HG02763 (cell line): ENCODE results near the gene SHC1.

Experiments used
- ATAC-seq: cut with Tn5 transposase; IDR thresholded peaks from one replicate; pipeline ENCODE4 v1.9.1; 2021; ENCODE audit warnings: mild to moderate bottlenecking, moderate library complexity; ENCODE audit not compliant: unreplicated experiment

The SHC1 gene

DNA sequence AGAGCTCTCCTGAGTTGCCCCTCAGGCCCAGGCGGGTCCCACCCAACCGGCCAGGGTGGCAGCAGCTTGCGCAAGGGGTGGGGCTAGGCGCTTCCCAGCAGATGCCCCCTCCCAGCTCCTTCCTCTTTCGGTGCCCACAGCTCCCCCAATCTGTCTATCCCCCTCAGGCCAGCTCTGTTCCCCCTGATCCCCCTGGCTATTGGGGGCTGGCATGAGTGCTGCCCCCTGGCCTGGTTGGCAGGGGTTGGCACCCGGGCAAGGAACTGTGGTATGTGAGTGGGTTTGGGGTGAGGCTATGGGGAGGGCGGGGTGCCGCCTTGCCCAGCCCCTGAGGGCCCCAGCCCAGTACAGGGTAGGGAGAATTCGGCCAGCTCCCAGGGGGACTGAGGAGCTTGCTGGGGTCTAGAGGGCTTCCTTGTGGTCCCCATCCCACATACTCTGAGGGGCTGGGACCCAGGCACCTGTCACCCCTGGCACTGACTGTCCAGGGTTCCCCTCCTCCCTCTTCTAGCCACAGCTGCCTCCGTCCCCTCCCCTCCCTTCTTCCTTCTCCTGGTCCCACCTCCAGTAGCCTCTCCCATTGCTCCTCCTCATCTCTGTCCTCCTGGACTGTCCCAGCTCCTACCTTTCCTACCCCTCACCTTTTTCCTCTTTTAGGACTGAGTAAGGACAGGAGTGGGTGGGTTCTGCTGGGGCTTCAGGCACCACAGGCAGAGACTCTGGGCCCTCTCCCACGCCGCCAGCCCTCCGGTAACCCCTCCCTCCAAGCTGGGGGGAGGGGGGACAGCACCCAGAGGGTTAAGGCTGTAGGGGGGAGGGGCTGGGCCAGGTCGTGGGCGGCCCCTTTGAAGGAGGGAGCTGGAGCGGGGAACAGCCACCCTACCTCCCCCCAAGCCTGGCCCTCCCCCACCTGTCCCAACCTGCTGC lies 37.7 kb upstream of the SHC1 start:
- ATAC-seq = no peak

DNA sequence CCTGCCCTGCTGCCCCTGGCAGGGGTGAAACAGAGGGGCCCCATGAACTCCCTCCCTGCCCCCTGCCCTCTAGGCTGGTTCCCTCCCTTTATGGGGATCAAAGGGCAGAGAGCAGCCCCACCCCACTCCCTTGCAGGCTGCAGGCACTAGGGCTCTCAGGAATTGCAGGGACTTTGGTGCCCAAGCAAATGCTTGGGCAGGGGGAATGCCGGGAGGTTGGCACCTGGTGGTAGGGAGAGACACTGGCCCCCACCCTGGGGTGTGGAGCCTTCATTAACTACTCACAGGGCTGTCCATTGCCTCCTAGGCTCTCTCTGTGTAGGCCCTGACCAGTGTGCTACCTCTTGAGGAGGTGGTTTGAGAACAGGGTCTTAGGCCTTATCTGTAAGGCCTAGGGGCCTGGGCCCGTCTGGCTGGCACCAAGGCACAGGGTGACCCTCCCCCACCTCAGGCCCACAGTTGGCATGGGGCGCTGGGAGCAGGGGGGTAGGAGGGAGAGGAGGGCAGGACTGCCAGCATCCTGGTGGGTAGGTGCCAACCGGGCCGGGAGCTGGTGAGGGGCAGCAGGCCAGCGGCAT lies 36.8 kb upstream of the SHC1 start:
- ATAC-seq = no peak

DNA sequence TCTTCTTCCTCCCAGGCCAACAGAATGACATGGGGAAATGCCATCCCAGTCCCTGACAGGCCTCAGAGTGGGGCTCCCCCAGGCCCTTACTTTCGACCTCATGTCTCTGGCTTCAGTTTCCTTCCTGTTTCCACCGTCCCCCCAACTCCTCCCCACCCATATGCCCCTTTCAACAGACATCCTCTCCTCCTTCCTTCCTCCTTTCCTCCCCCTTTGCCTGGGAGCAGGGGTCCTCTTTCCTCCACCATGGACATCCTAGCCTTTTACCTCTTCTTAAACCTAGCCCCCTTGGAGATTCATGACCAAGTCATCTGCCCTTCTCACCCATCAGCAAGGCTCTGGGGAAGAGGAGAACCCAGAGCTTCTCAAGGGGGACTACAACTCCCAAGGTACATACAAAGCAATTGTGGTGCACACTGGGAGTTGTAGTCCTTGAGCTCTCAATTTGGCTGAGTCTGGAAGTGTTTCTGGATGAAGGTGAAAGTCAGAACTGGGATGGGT lies 36.1 kb upstream of the SHC1 start:
- ATAC-seq = no peak

DNA sequence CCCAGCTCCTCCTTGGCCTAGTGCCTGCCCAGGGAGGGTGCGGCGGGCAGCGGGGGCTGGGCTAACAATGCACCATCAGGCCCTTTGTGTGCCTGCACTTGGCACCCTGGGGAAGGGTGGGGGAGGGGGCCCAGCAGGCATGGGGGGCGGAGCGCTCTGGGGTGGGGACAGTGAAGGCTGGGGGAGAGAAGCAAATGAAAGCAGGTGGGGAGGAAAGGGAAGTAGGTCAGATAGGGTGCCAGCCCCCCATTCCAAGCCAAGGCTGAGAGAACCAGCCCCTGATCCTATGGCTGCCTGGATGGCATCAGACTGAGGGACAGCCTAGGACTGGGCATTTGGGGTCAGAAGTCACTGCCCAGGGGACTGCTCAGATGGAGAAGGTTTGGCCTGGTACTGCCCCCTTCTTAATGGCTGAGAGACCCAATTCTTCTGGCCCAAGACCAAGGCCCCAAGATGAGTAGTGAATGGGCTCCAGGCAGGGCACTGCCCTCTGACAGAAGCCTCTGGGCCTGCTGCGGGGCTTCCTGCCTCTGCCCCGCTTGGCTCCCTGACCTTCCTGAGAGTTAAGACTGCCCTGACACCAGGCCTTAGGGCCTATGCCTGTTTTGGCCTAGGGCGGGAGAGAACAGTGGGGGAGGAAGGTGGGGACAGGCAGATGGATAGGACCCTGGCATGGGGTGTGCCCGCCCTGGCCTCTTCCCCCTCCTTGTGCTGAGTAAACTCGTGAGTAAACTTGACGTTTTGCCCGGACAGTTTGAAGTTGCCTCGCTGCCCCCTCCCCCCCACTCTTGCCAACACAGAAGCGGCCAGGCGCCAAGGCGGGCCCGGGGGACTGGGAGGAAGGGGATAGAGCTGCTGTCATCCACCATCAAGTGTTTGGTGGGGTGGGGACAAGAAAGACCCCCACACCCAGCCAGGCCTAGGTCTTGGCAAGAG lies 34.8 kb upstream of the SHC1 start:
- no peak for ATAC-seq

DNA sequence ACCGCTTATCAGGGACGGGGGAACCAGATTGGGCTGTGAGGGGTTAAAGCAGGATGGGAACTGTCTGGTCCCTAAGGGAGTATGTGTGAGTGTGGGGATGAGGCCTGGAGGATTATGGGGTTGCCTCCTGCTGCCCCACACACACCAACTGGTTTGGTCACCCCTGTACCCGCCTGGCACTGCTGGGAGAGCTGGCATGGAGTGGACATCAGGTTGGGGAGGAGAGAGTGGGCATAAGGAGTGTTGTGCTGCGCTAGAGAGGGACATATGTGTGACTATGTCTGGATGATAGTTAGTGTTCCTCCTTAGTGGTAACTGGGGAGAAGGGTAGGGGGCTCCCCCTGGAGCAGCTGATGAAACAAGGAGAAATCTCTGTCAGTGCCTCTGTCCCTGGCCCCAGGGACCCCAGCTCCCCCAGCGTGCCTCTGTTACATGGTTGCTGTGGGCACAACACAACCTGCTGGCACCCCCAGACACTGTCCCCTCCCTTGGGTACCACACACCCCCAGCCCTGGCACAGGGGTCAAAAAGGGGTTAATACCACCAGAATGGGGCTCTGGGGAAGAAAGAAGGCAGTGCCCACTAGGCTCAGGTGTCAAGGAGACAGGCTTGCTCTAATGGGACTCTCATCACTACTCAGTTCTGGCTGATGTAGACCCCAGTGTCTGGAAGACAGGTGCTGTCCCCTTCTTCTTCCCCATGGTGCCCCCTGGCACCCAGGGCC lies 34.0 kb upstream of the SHC1 start:
- no peak for ATAC-seq

DNA sequence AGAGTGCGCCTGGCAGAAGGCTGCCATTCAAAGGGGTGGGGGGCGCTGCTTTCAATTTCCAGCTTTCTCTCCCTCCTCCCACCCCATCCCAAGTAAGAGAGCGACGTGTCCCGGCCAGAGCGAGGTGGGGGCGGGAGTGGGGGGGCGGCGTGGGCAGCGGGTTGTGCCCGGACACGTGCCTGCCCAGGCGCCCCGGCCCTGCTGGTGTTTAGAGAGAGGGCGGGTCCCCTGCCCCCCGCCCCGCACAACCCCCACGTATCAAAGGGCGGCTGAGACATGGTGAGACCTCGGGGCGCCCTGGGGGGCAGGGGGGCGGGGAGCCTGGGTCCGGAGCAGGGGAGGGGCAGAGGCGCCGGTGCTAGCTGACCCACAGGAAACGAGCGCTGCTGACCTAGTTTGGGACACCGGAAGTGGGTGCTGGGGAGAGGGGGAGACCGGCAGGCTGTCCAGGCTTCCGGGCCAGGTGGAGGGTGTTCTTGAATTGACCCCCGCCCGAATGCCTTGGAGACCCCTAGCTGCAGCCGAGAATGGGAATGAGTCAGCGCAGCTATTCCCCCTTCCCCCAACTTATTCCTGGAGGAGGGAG lies 33.3 kb upstream of the SHC1 start:
- no peak for ATAC-seq

DNA sequence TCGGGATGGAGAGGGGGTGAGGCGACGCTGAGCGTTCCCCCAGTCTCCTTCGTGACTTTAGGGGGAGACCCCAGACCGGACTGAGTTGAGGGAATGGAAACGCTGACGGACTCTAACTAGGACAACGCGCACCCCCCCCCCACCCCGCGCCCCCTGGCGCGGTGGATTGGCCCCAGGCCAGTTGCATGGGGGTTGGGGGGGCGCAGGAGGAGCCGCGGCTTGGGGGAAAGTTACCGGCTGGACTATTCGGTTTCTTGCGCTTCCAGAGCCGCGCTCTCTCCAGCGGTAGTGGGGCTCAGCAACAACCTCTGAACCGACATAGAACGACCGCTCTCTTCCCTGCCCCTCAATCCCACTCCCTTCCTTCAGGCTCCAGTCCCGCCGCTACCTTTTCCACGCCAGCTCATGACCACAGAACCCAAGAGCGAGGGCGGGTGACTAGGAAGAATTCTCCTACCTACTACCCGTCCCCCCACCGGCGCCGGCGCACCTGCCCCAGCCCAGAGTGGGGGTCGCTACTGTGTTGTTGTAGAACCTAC lies 32.7 kb upstream of the SHC1 start:
- no peak for ATAC-seq

DNA sequence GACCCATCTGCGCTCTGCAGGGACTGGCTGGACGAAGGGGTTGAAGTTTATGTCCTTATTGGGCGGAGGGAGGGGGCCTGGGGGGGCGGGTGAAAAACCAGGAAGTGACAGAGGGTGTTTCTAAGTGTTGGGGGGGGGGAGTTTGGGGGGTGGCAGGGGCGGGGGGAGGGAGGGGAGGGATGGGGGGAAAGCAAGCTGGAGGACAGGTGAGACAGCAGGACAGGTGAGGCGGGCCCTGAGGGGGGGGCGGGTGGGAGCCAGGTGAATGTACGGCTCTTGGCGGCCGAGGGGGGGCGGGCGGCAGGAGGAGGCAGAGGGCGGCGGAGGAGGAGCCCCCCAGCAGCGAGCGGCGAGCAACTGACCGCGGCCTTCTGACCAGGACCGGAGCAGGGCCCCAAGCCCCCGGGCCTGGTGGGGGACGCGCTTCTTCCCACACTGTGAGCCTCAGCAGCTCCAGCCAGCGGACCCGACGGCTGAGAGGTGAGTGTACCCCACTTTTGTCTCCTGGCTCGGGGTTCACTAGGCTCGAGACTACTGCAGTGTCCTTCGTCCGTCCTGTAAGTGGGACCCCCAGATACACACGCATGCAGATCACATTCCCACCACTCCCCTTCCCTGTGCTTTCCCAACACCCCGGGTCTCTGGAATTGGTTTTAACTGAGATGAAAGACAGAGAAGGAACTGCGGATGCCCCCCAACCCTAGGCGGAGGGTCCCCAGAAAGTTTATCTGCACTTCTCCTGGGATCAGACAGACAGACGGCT lies 32.1 kb upstream of the SHC1 start, which contains the start of gene ZBTB7B:
Gene ZBTB7B, plus strand, starts transcription at position 339 of the 763 bp plus-strand sequence. CDS start 11,859 bp downstream, outside the sequence.
- ATAC-seq = no peak

DNA sequence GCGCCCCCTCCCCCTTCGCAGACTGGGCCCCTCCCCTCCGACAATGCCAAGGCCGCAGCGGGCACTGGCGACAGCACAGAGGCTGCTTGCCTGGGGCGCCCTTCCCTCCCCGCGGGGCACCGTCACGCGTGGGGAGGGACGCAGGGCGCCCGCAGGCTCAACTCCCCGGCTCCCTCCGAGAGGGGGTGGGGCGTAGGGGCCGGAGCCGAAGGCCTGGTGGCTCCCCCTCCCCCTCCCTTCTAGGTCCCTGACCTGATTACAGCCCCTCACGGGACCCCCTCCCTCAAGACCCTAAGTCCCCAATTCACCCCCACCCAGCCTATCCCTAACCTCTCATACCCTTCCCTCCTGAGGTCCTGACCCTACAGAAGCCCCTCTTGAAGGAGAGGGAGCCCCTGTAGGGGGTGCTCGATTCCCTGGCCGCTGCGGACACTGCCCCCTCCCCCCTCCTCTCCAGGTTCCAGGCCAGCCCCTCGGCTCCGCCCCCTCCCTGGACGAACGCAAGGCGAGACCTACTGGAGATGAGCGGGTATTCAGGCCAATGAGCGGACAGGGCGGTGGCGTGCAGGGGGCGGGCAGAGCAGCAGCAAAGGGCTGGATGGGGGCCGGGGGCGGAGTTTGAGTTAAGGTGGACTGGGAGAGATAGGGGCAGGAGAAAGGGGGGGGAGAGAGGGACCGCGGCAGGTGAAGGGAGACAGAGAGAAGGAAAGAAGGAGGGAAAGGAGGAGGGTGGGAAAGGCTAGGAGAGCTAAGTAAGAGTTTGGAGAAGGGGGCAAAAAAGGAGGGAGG lies 31.3 kb upstream of the SHC1 start:
- ATAC-seq = peak; percentile 57

DNA sequence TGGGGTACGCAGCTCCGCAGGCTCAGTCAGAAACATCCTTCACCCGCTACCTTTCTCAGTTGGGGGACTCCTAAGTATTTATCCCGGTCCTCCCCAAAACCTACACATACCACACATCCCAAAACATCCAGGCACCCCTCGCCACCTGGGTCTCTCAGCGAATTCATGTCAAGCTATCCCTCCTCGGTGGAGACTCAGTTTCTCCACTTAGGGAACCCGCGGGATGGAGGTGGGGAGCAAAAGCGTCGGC lies 30.8 kb upstream of the SHC1 start:
- no peak for ATAC-seq

DNA sequence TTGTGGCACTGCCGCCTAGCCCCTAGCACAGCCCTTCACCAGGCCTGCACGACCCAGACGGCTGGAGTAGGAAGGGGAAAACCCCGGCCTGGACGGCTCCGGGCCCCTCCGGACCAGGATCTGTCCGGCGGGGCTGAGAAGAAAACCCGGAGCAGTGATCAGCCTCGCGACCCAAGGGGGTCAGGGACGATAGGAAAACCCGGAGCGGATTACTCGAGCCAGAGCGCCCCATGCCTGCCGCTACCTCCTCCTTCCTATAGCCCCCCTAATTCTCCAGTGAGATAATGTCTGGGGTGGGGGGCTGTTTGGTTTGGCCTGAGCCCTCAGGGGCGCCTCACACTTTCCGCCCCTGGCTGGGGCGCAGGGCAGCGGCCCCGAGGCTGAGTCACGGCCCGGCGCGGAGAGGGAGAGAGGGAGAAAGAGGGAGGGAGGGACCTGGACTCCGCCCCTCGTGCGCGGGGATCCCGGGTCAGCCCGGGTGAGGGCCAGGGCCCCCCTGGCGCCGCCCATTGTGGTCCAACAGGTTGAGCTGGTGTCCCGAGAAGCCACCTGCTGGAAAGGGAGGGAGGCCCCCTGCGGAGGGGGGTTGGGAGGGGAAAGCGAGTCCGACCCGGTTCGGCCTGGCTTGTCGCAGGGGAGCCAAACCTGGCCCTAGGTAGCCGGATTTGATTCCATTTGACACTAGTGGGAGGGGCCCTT lies 30.3 kb upstream of the SHC1 start:
- ATAC-seq = peak; percentile 39

DNA sequence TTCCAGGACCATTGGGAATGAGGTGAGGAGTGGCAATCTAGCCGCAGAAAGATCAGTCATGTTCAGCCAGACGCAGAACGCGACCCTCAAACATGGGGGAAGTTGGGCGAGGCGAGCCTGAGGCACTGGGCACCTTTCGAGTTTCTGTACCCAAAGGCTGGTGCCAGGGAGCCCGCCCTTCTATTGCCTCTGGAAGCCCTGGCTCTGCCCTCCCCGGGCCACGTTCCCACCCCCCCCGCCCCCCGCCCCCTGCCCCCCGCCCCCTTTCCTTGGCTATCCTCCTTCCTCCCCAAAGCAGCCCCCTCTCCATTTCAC lies 29.8 kb upstream of the SHC1 start:
- ATAC-seq = no peak

DNA sequence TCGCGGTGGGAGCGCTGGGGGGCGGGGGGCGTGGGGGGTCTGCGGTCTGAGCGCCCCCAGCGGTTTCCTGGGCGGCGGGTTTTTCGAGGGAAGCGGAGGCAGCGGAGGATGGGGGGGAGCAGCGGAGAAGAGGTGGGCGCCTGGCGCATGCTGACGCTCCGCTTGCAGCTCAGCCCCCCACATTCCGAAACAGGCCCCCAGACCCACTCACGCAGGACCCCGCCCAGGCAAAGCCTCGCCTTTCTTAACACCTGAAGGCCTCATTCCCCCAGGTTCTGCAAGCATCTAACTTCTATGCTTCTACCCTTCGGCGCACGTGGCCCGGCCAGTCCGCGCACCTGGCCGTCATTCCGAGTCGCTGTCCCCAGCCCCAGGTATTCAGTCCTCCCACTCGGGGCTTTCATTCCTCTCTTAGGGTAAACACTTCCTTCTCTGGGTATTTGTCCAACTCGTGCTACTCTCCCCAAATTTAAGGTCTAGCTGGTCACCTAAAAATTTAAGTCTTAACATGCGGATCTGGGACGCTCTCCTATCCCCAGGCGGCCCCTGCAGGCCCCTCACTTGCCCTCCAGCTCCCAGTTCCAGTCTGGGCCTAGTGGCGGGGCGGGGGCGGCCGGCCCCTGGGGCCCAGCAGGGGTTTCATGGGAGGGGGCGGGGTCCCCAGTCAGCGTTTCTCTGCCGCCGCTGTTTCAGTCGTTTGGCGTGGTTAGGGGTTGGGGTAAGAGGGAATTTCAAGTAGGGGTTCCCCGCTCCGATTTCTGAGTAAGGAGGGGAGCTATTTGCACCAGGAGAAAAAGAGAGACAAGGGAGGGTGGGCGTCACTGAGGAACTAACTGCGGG lies 29.2 kb upstream of the SHC1 start:
- no peak for ATAC-seq

DNA sequence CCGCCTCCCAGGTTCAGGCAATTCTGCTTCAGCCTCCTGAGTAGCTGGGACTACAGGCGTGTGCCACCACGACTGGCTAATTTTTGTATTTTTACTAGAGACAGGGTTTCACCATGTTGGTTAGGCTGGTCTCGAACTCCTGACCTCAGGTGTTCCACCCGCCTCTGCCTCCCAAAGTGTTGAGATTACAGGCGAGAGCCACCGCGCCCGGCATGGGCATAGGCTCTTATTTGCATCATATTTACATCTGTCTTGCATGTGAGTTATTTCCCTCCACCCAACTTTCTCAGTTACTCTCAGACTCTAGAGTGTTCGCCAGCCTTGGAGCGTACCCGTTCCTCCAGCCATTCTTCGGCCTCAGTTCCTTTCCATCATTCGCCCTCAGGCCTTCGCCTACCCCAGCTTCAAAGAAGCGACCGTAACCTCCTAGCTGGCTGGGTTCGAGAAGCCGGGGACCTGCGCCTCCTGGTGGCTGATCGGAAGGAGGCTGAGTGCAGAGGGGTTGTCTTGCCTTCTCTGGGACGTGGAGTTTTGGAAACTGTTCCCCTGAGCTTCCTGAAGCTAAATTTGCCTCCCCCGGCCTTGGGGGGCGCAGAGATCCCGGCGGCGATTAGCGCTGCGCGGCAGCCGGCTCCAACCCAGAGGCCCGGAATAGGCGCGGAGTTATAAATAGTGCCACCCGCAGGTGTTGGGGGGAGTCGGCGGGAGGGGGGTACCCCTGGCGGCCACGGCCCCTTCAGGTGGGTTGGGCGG lies 28.4 kb upstream of the SHC1 start:
- ATAC-seq = no peak

DNA sequence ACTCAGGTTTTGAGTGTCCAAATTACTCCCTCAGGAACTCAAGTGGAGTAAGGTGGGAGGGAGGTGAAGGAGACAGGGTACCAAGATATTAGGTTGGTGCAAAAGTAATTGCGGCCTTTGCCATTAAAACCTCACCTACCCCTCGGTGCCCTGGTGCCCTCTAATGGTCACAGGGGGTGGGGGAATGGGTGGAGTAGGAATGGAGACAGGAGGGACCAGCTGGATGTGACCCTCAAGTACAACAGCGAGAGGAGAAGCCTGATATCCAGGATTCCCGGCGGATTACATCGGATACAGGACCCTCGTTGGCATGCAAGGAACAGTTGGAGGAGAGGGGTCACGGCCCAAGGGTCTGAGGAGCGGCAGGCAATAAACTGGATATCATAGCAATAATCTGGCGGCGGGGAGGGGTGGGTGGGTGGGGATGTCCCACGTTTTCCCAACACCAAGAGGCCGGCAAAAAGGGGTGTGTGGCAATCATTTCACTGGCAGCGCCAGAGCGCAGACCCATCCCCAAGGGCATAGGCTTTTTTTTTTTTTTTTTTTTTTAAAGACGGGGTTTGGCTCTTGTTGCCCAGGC lies 27.7 kb upstream of the SHC1 start:
- ATAC-seq = no peak
